DND-41 (cell line): ENCODE results near the gene SREBF2.

ENCODE experiments used
- EZH2 ChIP-seq: IDR thresholded peaks from 3 replicates; pipeline ENCODE4 v1.6.1; 2012; ENCODE audit warnings: borderline replicate concordance, low read depth, mild to moderate bottlenecking, moderate library complexity, low read length, inconsistent platforms; ENCODE audit not compliant: severe bottlenecking
- TF ChIP-seq, protein P1 (sequence below): IDR thresholded peaks from 2 replicates; pipeline ENCODE4 v1.5.1; 2012; ENCODE audit warnings: borderline replicate concordance, low read length, moderate library complexity, mild to moderate bottlenecking; ENCODE audit not compliant: poor library complexity, severe bottlenecking; ENCODE audit errors: extremely low read depth

DNA sequence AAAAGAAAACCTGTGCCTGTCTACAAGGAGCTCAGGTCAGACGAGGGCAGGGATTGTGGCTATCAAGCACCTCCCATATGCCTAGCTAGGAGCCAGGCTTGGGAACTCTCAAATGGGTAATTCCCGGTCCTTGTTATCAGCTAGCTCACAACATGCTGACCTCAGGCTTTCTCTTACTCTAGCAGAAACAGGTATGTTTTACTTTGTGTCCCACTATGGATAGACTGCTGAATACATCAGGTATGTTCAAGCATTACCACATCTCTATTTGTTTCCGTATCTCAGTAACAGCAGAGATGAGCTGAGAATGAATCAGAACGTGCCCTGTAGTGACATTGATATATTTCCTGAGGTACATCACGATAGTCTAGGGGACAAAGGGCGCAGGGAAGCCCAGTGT lies 52.6 kb downstream of the SREBF2 start:
- TF ChIP-seq, protein P1, sequence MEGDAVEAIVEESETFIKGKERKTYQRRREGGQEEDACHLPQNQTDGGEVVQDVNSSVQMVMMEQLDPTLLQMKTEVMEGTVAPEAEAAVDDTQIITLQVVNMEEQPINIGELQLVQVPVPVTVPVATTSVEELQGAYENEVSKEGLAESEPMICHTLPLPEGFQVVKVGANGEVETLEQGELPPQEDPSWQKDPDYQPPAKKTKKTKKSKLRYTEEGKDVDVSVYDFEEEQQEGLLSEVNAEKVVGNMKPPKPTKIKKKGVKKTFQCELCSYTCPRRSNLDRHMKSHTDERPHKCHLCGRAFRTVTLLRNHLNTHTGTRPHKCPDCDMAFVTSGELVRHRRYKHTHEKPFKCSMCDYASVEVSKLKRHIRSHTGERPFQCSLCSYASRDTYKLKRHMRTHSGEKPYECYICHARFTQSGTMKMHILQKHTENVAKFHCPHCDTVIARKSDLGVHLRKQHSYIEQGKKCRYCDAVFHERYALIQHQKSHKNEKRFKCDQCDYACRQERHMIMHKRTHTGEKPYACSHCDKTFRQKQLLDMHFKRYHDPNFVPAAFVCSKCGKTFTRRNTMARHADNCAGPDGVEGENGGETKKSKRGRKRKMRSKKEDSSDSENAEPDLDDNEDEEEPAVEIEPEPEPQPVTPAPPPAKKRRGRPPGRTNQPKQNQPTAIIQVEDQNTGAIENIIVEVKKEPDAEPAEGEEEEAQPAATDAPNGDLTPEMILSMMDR: no peak
- TF ChIP-seq EZH2: no peak
